Head of caudate nucleus (tissue), 42 donors: Measurements from ENCODE around the gene DNMT3L.

Source experiments
- DNase-seq, 42 donors: peaks; one replicate each; pipeline versions ENCODE4 v3.0.0 to v3.0.0-alpha.2; 2020 to 2021; ENCODE audit warnings: mixed read lengths in 7 of 42
- intact Hi-C: fragments of 100-400 bp; cut with DNase I; formaldehyde crosslinking; loops from one replicate; pipeline ENCODE4 v1.15.0; 2022

Gene DNMT3L

GRCh38 chr21:44296103-44296519 is 34.4 kb upstream of the DNMT3L start:
- intact Hi-C loops: no loop called here
- no peak for DNase-seq

GRCh38 chr21:44295646-44296045 is 33.9 kb upstream of the DNMT3L start:
- intact Hi-C loops: no loop called here
- no peak for DNase-seq

- DNase-seq: no peak
- intact Hi-C loops: no loop called here
These were observed 33.5 kb upstream of the DNMT3L start for GRCh38 chr21:44295163-44295573.

- peak in 29 of 42 donors; percentile 25 to 71 (median 52) for DNase-seq
These were observed 32.9 kb upstream of the DNMT3L start for GRCh38 chr21:44294391-44295162.

GRCh38 chr21:44293551-44294231 is 32.0 kb upstream of the DNMT3L start:
- intact Hi-C loops: no loop called here
- DNase-seq: no peak

More at GRCh38 chr21:44294391-44295162, 32.9 kb upstream of the DNMT3L start:
- intact Hi-C loops: no loop called here

- no peak for DNase-seq
- intact Hi-C loops: no loop called here
These were observed 31.1 kb upstream of the DNMT3L start for GRCh38 chr21:44292812-44293195.

GRCh38 chr21:44291936-44292811 is 30.5 kb upstream of the DNMT3L start:
- no peak for DNase-seq
- intact Hi-C loops: no loop called here

GRCh38 chr21:44291078-44291935 is 29.6 kb upstream of the DNMT3L start:
- no peak for DNase-seq
- intact Hi-C loops: no loop called here

GRCh38 chr21:44290327-44291077 is 28.8 kb upstream of the DNMT3L start:
- no peak for DNase-seq

GRCh38 chr21:44289381-44290010 is 27.8 kb upstream of the DNMT3L start:
- no peak for DNase-seq

More at GRCh38 chr21:44290327-44291077, 28.8 kb upstream of the DNMT3L start:
- intact Hi-C loops: no loop called here

GRCh38 chr21:44288251-44289110 is 26.8 kb upstream of the DNMT3L start:
- DNase-seq: no peak
- intact Hi-C loops: no loop called here

More at GRCh38 chr21:44289381-44290010, 27.8 kb upstream of the DNMT3L start:
- intact Hi-C loops: no loop called here

GRCh38 chr21:44286716-44287632 is 25.3 kb upstream of the DNMT3L start:
- DNase-seq: no peak
- intact Hi-C loops: no loop called here

GRCh38 chr21:44286086-44286715 is 24.5 kb upstream of the DNMT3L start:
- no peak for DNase-seq
- intact Hi-C loops: no loop called here

- peak in 1 of 42 donors; percentile 16 for DNase-seq
- intact Hi-C loops: no loop called here
These were observed 23.7 kb upstream of the DNMT3L start, which contains the start of gene AIRE for GRCh38 chr21:44285138-44285992. Gene AIRE, plus strand, starts transcription at chr21:44285876. Its CDS starts 131 bp downstream, at chr21:44286007.
